GM19193 (cell line): ENCODE data around the gene TJAP1.

ENCODE experiments used
- POLR2A ChIP-seq: IDR thresholded peaks from 4 replicates; pipeline ENCODE4 v1.6.1; 2011; ENCODE audit not compliant: insufficient read depth, insufficient read length; ENCODE audit errors: extremely low read depth

Gene TJAP1

GRCh38 chr6:43461936-43462335 is 15.4 kb upstream of the TJAP1 start:
- TF ChIP-seq POLR2A, result no peak

DNA sequence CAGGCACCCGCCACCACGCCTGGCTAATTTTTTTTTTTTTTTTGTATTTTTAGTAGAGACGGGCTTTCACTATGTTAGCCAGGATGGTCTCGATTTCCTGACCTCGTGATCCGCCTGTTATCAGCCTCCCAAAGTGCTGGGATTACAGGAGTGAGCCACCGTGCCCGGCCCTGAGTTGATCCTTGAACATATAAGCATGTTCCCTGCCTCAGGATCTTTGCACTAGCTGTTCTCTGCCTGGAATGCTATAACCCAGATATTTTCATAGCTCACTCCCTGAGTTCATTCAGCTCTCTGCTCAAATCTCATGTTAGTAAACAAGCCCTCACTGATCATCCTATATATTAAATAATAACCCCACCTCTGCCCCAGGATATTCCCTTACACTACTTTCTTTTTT is 13.0 kb upstream of the TJAP1 start:
- TF ChIP-seq POLR2A, result no peak

GRCh38 chr6:43465948-43466347 is 11.4 kb upstream of the TJAP1 start:
- no peak for TF ChIP-seq POLR2A

- no peak for TF ChIP-seq POLR2A
Measured at GRCh38 chr6:43467752-43468151, 9.6 kb upstream of the TJAP1 start.

DNA sequence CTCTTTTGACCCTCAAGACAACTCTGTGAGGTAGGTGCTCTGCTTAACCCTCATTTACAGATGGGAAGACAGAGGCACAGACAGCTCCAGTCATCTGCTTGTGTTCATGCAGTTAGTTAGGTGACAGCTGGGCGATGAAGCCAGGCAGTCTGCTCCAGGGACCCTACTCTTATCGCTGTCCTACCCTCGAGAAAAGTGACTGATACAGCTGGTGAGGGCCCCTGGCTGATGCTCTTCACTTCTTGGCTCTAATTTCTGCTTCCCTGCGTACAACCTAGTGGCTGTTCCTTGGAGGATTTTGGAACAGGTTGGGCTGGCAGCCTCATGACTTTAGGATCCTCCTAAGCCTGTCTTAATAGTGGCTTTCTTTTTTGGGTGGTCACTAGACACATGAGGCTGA is 9.1 kb upstream of the TJAP1 start:
- no peak for TF ChIP-seq POLR2A

- no peak for TF ChIP-seq POLR2A
Measured at GRCh38 chr6:43468748-43469681, 8.4 kb upstream of the TJAP1 start.

GRCh38 chr6:43469947-43470346 is 7.4 kb upstream of the TJAP1 start:
- no peak for TF ChIP-seq POLR2A

DNA sequence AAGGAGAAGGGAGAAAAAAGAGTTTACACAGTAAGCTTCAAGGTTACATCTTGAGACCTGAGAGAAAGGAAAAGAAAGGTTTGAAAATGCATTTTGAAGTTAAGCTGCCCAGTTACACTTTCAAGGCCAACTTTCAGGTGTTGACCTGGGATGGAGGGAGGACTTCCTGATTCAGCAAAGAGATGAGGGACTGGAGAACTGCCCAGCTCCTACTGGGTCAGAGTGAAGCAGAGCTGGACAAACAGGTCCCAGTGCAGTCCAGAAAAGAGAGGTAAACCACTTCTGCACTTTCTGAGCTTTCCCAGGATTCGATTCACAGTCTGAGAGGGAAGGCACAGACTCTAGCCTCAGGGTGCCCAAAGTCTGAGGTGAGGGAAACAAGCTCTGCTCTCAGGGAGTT is 6.0 kb upstream of the TJAP1 start:
- no peak for TF ChIP-seq POLR2A

GRCh38 chr6:43472515-43472914 is 4.9 kb upstream of the TJAP1 start:
- TF ChIP-seq POLR2A, result no peak

GRCh38 chr6:43475516-43475915 is 1.9 kb upstream of the TJAP1 start:
- no peak for TF ChIP-seq POLR2A

GRCh38 chr6:43476746-43477145 is 624 bp upstream of the TJAP1 start:
- no peak for TF ChIP-seq POLR2A

DNA sequence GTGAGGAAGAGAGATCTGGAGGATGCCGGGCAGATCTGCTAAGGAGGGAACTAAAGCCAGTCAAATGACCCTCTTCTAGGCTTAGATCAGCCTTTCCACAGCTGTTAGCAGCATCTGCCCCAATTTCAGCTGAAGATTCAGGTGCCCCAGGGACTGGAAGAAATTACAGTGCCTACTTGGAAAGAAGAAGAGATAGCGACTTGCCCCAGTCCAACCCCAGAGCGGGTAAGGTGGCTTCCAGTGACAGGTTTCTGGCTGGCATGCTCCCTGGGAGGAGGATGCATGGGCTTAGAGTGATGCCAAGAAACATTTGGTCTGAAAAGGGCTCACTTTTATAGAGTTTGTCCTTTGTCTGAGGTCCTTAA is 620 bp downstream of the TJAP1 start:
- no peak for TF ChIP-seq POLR2A

DNA sequence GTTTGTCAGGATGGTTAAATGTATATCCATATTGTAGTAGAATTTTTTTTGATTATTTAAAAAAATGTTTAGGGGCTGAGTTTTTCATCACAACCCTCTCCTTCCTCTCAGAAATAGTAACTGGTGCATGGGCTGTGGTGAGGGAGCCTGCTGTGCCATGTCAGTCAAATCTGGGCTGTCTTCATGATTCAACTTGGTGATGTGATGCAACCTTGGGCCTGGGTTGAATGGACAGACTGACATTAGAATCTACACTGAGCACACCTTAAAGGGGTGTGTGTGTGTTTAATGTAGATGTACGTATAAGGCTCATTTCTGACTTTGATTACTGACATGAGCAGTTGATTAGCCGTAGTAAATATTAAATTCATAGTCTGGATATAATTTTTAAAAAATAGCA is 3.7 kb downstream of the TJAP1 start:
- TF ChIP-seq POLR2A, result no peak

DNA sequence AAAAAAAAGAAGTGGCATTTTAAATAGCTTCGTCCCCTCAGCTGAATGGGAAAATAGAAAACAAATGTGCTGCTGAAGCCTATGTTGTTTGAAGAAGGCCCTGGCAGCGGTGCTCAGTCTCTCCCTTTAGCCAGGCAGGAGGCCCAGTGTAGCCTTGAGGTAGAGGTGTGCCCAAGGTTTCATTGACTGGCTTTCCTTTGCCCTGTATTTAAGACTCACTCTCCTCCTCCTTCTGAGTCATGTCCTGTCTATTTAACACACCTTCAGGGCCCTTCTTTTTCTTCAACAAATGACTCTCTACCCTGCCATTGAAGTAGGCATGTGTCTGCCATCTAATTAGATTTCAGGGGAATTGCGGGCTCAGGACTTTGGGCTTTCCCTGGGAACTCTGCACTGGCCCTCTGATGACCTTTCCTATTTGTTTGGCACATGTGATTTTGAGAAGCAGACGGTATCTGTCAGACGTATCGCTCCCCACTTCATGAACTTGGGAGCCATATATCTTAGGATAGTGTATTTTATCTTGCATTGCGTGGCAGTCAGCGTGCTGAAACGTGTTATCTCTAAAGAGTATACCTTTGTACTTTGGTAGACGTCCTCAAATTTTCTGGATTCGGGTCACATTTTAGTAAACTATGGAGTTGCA is 4.3 kb downstream of the TJAP1 start:
- TF ChIP-seq POLR2A, result no peak

DNA sequence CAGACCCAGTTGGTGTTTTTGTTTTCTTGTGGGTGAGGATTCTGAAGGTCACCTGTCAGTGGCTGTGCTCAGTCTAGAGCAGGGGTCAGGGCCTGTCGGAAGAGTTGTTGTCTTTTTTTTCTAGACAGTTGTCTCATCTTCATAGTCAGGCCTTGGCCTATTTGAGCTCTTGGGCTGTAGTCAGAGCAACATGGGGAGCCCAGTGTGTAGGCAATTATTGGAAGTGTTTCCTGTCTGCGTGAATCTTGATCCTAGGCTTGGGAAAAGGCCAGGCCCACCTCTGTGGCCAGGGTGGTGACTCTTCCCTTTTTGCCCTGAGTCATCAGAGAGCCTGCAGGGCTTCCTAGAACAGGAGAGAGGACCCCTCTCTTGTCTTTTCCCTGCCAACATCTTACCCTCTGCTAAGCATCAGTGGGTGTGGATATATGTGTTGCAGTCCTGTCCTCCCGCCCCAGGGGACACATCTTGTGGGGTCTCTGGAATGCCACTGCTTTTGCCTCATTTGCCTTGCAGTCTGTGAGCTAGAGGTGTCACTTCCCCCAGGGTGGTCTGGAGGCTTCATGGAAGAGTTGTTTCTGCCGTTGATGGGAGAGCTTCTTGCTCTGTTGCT is 11.4 kb downstream of the TJAP1 start:
- TF ChIP-seq POLR2A, result no peak
